ENCODE measurements around the gene AP4S1.
"Not testable (repeated sequence)": the region's sequence is repeated elsewhere in the genome, so short reads cannot be mapped to it uniquely, and the experiment has no call there.

Gene AP4S1

DNA sequence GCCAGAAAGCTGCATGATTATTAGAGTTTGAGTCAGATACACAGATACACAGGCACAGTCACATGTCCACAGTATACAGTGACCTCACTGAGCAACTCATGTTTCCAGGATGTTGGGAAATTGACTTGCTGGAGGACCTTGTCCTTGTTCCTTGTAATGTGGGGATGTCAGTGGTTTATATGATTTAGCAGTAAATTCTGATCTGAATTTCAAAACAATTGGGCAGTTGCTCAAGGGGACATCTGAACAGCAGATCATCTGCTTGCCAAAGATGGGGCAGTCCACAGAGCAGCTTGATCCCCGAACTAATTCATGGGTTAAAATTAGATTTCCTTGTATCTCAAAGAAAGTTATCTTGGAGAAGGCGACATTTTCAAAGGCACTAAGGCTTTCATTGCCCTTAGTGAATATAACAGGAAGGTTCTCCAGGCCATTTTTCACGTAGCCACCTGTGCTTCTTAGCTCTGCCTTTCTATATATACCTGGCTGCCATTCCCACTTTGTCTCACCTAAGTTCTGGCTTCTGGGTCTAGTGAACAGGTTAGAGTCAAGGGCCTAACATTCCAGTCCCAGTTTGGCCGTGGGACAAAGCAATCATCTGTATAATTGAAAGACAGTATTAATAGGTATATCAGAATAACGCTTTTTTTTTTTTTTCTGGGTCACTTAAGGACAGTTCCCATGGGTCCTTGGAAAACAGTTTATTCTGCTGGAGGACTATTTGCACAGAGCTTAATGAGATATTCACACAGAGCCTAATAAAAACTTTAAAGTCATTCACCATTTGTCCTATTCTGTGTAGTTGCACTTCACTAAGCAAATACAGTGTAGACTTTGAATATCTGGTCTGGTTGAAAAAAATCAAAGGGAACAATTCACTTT lies 65.7 kb downstream of the AP4S1 start:
- DNase-seq: peak; percentile 96 to 99

GRCh38 chr14:31092160-31092708 lies 66.8 kb downstream of the AP4S1 start:
- DNase-seq: peak in 1 of 2 donors; percentile 0

- not testable (repeated sequence) for DNase-seq
Measured at GRCh38 chr14:31093884-31094839, 68.7 kb downstream of the AP4S1 start.

DNA sequence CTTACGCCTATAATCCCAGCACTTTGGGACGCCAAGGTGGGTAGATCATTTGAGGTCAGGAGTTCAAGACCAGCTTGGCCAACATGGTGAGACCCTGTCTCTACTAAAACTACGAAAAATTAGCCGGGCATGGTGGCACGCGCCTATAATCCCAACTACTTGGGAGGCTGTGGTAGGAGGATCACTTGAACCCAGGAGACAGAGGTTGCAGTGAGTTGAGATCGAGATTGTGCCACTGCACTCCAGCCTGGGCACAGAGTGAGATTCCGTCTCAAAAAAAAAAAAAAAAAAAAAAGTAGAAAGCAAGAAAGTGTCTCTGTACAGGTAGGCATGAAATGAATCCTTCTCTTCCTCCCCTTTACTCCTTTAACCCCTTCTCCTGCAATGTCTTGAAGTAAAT lies 70.4 kb downstream of the AP4S1 start:
- DNase-seq: not testable (repeated sequence)

- no peak for DNase-seq
Measured at GRCh38 chr14:31096255-31096654, 70.8 kb downstream of the AP4S1 start.

DNA sequence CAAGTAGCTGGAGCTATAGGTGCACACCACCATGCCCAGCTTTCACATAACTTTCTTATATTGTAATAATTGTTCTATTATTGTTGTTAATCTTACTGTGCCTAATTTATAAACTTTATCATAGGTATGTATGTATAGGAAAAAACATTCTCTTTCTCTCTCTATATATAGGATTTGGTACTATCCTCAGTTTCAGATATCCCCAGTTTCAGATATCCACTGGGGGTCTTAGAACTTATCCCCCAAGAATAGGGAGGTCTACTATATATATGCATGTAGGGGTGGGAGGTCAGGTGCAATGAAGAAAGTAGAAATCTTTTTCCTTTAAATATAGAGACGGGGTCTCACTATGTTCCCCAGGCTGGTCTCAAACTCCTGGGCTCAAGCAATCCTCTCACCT lies 71.6 kb downstream of the AP4S1 start:
- DNase-seq: no peak

DNA sequence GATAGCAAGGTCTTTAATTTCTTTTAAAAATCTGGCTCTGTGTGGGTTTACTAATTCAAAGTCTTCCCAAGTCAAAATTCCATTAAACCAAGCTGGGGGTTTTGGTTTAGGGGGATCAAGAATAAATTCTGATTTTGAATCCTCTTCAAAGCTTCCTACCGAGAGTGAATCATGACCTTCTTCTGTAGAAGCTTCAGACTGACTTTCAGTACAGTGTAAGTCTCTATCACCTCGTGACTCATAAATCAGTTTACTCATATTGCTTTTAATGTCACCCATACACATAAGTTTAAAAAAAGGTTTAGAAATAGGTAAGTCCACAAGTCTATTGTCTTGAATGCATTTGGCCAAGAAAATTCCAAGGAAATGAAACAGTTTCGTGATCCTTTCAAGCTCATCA lies 81.3 kb downstream of the AP4S1 start:
- DNase-seq: no peak

GRCh38 chr14:31109257-31109656 lies 83.8 kb downstream of the AP4S1 start:
- DNase-seq: no peak

GRCh38 chr14:31110872-31111271 lies 85.4 kb downstream of the AP4S1 start:
- peak in 1 of 2 donors; percentile 59 for DNase-seq

DNA sequence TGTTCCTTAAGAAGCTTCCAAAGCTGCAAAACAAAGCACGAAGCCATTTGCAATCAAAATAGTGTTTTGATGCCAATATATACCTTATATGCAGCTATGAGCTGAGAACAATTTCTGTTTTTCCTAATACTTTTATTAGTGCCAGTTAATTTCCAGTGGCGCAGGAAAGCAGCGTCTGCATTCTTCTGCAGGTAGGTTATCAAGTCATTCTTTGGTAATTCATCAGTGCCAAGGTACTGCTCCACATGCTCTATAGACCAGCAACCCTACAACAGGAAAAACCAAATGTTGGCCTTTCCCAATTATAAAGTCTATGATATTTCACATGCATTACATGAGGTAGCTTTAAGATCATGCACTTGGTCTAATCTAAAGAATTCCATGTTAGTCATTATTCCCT lies 88.3 kb downstream of the AP4S1 start:
- DNase-seq: no peak

- no peak for DNase-seq
Measured at GRCh38 chr14:31118892-31119291, 93.4 kb downstream of the AP4S1 start.

GRCh38 chr14:31122098-31122611 lies 96.7 kb downstream of the AP4S1 start:
- no peak for DNase-seq

- DNase-seq: no peak
Measured at GRCh38 chr14:31122921-31123320, 97.5 kb downstream of the AP4S1 start.

- DNase-seq: no peak
Measured at GRCh38 chr14:31124197-31124596, 98.7 kb downstream of the AP4S1 start.

DNA sequence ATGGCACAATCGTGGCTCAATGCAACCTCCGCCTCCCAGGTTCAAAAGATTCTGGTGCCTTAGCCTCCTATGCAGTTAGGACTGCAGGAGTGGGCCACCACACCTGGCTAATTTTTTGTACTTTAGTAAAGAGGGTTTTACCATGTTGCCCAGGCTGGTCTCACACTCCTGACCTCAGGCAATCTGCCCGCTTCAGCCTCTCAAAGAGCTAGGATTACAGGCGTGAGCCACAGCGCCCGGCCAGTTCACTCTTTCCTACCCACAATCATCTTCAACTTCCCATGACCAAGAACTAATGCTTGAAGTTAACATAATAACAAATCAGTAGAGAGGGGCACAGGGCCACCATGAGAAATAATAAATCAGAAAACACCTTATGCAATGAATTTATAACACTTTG lies 99.8 kb downstream of the AP4S1 start:
- DNase-seq: no peak

GRCh38 chr14:31126680-31127079 lies 101.2 kb downstream of the AP4S1 start:
- no peak for DNase-seq

DNA sequence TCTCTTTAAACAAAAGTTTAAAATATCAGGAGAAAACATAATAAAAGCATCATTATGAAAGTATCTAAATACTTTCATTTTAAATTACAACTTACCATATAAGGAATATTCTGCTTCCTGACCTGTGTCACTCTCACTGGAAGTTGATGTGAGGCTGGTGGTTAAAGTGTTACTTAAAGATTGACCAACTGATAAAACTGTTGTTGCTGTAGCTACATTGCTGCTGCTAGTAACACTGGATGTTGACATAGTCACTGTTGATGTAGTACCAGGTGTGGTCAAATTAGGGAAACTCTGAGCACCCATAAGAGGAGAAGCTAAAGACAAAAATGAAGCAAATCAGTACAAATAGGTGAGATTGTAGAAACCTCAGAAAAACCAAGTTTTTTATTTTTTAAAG lies 102.2 kb downstream of the AP4S1 start:
- no peak for DNase-seq

DNA sequence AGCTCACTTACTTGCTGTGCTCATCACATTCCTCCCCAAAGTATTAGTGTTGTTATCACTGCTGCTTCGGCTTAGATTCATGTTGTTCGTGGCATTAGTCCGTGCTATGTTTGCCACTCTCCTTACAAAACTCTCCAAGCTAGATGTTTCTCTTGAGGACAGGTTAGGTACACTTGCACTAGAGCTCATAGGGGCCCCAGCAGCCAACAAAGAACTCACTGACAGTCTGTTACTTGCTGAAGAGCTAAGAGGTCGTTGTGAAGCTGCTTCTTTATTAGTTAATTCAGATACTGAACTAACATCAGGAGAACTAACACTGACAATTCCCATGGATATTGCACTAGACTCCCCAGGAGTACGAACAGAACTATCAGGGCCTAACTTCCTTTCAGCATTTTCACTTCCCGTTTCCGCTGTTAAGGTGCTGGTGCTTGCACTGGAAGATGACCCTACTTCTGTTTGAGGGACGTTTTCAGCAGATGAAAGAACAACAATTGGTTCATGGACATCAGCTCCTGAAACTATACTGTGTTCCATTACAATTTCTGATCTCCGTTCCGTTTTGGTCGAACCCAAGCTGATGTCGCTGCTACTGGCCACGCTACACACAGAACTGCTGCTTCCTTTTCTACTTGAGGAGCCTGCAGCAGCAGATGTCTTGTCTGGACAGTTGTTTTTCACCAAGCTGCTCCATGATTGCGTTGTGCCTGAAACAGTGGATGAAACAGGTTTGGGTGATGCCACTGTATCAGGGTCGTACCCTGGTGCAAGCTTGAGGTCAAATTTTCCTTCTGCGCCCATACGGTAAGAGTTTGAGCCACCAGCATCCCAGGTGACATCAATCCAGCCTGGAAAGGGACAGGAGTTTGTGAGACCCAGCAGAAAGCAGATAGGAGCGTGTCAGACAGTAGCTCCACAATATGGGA lies 103.4 kb downstream of the AP4S1 start:
- peak; percentile 63 to 66 for DNase-seq

GRCh38 chr14:31133133-31133532 lies 107.7 kb downstream of the AP4S1 start:
- no peak for DNase-seq

GRCh38 chr14:31137214-31137889 lies 111.9 kb downstream of the AP4S1 start:
- no peak for DNase-seq

- no peak for DNase-seq
Measured at GRCh38 chr14:31138301-31138700, 112.9 kb downstream of the AP4S1 start.
